Neural progenitor cell (in vitro differentiated cells): Measurements from ENCODE around the gene OGDH.

ENCODE experiments used
- CTCF ChIP-seq: fragments of 200-600 bp; sonication (generic); IDR thresholded peaks from 2 replicates; pipeline ENCODE4 v1.5.1; 2017; ENCODE audit warnings: antibody characterized with exemption, mild to moderate bottlenecking
- EZH2 ChIP-seq: fragments of 200-600 bp; sonication (generic); IDR thresholded peaks from 2 replicates; pipeline ENCODE4 v1.6.1; 2017; ENCODE audit warnings: antibody characterized with exemption, mild to moderate bottlenecking, moderate library complexity

- no peak for TF ChIP-seq CTCF
- no peak for TF ChIP-seq EZH2
These were observed 32.8 kb upstream of the OGDH start, which contains the start of gene DDX56 for GRCh38 chr7:44573464-44574286.
